Loucy (cell line): ENCODE results near the gene TRIM2.

Experiments
- CTCF ChIP-seq: fragments of 200-600 bp; sonication (generic); conservative IDR thresholded peaks from 2 replicates; pipeline ENCODE4 v1.5.1; 2014; ENCODE audit warnings: mild to moderate bottlenecking, antibody characterized with exemption, low read length
- EZH2phosphoT487 ChIP-seq: fragments of 200-600 bp; IDR thresholded peaks from 2 replicates; pipeline ENCODE4 v1.6.1; 2018; ENCODE audit warnings: antibody characterized with exemption, mild to moderate bottlenecking, moderate library complexity, borderline replicate concordance

GRCh38 chr4:153326513-153326912 is 122.3 kb downstream of the TRIM2 start:
- TF ChIP-seq CTCF: no peak
- TF ChIP-seq EZH2phosphoT487: no peak
